Esophagus muscularis mucosa (tissue), 4 donors: ENCODE results near the gene CHN1. TPM values are rescaled to one million over a fixed set of nuclear protein-coding genes. Genes with fewer than 3 reads are reported as not detected.

ENCODE experiments used
- DNase-seq: peaks from one replicate; pipeline ENCODE4 v3.0.0-alpha.2; 2017; ENCODE audit errors: extremely low spot score
- H3K27ac ChIP-seq, 4 donors: fragments of 200-600 bp; sonication (generic); replicated peaks in 1 of 4; 1 replicate in 3 of 4; 2 replicates in 1 of 4; pipeline ENCODE4 v1.5.1; 2016 to 2019; ENCODE audit warnings: mild to moderate bottlenecking in 1 of 4
- H3K27me3 ChIP-seq, 4 donors: fragments of 200-600 bp; sonication (generic); one replicate each; pipeline versions ENCODE4 v1.5.1 to v1.6.0; 2016 to 2019
- H3K36me3 ChIP-seq, 4 donors: fragments of 200-600 bp; sonication (generic); one replicate each; pipeline ENCODE4 v1.5.1; 2016 to 2019
- H3K4me1 ChIP-seq, 4 donors: fragments of 200-600 bp; sonication (generic); one replicate each; pipeline ENCODE4 v1.5.1; 2016 to 2019
- H3K4me3 ChIP-seq, 4 donors: fragments of 200-600 bp; sonication (generic); 1 replicate in 2 of 4; 2 replicates in 2 of 4; pipeline ENCODE4 v1.5.1; 2016 to 2019; ENCODE audit warnings: mild to moderate bottlenecking in 4 of 4, moderate library complexity in 1 of 4
- H3K9me3 ChIP-seq, 4 donors: fragments of 200-600 bp; sonication (generic); 1 replicate in 3 of 4; 2 replicates in 1 of 4; pipeline ENCODE4 v1.5.1; 2016 to 2019
- CTCF ChIP-seq, 3 experiments: fragments of 200-600 bp in 2 of 3; fragments of 450-650 bp in 1 of 3; sonication (generic) in 2 of 3; IDR thresholded peaks; one replicate each; pipeline ENCODE4 v1.5.1; 2017 to 2019; ENCODE audit warnings: antibody characterized with exemption in 3 of 3, mild to moderate bottlenecking in 2 of 3, moderate library complexity in 1 of 3
- EP300 ChIP-seq: sonication (generic); formaldehyde crosslinking; IDR thresholded peaks from one replicate; pipeline ENCODE4 v1.6.1; 2017; ENCODE audit warnings: antibody characterized with exemption
- WGBS: methylation state at CpG from one replicate; pipeline ENCODE4 v1.1.5; 2018; 5-methylcytosine and 5-hydroxymethylcytosine counted together
- intact Hi-C: fragments of 100-400 bp; cut with DNase I; formaldehyde crosslinking; loops from one replicate; pipeline ENCODE4 v1.15.1; 2023
- small RNA-seq, 3 donors: library from RNA; depleted of rRNA; stranded (forward); fragments of <200 nt; gene quantifications; one replicate each; pipeline ENCODE3, GENCODE V24; 2016
- total RNA-seq, 4 donors: library from RNA; depleted of rRNA; stranded (reverse); fragments of >200 nt; gene quantifications; one replicate each; pipeline versions ENCODE4 v1.1.0 to v1.2.1, GENCODE V29; 2016

Gene CHN1
- total RNA-seq, 4 donors from 2014 or later: 23.2 to 32.3 (median 29.8) TPM

- no peak overlapping the region for H3K27ac ChIP-seq
- H3K9me3 ChIP-seq: no peaks in the 10 kb centered on the region
- TF ChIP-seq CTCF (IDR thresholded peaks at IDR 0.05) (peak; percentile 59 to 84 (median 68)), EP300 (no peak)
- H3K36me3 ChIP-seq: no peaks in the 10 kb centered on the region
- WGBS: 0% methylated on average over 4 of the region's 4 CpGs
- peaks cover 0 to 4% (median 0%) of the 10 kb centered on the region in 4 donors for H3K4me1 ChIP-seq
- no peak overlapping the region for H3K4me3 ChIP-seq
- intact Hi-C loops: no loop called here
- no peak for DNase-seq
- H3K27me3 ChIP-seq: no peaks in the 10 kb centered on the region
These were observed 256.2 kb downstream of the CHN1 start for GRCh38 chr2:174748948-174749347.

Small RNA genes within 50 kb of the gene (small RNA-seq; reads per million reads assigned to genes)
- gene RNU6-1290P (0 reads per million in 3 donors), gene RNU6-763P (0 reads per million in 3 donors)

Other genes with a start within 250 kb of the CHN1 start
- gene CHRNA1, start 240.9 kb downstream of the CHN1 start, total RNA-seq: not detected
- 10 to 100 TPM; 36.5 to 48.6 (median 43.5) TPM for gene ATF2, start 162.8 kb upstream of the CHN1 start, total RNA-seq
- gene ATP5MC3, start 176.3 kb upstream of the CHN1 start, total RNA-seq: 100 to 1,000 TPM; 123 to 141 (median 133) TPM